ENCODE results near the gene MRTFB.
"Not testable (repeated sequence)": the region's sequence is repeated elsewhere in the genome, so short reads cannot be mapped to it uniquely, and the experiment has no call there.

The MRTFB gene, protein sequence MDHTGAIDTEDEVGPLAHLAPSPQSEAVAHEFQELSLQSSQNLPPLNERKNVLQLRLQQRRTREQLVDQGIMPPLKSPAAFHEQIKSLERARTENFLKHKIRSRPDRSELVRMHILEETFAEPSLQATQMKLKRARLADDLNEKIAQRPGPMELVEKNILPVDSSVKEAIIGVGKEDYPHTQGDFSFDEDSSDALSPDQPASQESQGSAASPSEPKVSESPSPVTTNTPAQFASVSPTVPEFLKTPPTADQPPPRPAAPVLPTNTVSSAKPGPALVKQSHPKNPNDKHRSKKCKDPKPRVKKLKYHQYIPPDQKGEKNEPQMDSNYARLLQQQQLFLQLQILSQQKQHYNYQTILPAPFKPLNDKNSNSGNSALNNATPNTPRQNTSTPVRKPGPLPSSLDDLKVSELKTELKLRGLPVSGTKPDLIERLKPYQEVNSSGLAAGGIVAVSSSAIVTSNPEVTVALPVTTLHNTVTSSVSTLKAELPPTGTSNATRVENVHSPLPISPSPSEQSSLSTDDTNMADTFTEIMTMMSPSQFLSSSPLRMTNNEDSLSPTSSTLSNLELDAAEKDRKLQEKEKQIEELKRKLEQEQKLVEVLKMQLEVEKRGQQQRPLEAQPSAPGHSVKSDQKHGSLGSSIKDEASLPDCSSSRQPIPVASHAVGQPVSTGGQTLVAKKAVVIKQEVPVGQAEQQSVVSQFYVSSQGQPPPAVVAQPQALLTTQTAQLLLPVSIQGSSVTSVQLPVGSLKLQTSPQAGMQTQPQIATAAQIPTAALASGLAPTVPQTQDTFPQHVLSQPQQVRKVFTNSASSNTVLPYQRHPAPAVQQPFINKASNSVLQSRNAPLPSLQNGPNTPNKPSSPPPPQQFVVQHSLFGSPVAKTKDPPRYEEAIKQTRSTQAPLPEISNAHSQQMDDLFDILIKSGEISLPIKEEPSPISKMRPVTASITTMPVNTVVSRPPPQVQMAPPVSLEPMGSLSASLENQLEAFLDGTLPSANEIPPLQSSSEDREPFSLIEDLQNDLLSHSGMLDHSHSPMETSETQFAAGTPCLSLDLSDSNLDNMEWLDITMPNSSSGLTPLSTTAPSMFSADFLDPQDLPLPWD

DNA sequence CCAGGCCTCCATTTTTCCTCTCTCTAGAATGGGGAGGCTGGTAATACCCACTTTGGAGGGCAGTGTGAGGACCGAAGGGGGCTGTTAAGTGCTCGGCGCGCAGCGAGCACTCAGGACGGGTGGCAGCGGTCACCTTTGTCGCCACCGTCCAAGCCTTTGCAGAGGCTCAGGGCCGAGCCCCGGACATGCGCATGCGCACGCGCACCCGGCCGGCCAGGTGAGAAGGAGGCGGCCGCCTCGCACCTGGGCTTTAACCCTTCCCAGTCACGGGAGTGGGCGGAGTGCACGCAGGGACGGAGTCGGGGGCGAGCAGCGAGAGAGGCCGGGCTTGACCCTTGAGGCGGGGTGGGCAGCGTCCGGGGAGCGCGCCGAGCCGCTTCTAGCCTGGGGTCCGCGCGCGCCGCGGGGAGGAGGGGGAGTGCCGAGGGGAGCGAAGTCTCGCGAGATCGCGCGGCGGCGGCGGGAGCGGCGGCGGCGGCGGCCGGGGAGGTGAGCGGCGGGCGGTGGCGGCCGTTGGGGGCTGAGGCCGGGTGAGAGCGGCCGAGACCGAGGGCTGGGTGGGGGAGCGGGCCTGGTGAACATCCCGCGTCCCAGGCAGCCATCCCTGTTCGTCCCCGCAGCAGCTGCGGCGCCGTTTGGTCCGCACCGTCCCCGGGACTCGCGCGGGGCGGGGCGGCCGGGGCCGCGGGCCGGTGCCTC, at the start of gene MRTFB:
Gene MRTFB, plus strand, starts transcription at position 443 of the 699 bp plus-strand sequence. CDS start 69,288 bp downstream, outside the sequence.
- FAIRE-seq (peak; percentile 56), DNase-seq (ENCODE audit: extremely low spot score, insufficient read length, low read depth) (peak; percentile 80)

DNA sequence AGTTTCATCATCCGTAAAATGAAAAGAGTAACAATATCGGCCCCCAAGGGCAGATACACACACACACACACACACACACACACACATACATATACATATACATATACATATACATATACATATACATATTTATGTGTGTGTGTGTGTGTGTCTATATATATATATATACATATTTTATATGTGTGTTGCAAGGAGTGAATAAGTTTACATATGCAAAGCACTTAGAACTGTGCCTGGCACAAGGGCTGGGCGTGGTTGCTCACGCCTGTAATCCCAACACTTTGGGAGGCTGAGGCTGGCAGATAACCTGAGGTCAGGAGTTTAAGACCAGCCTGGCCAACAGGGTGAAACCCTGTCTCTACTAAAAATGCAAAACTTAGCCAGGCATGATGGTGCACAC, 47.6 kb upstream of the MRTFB start:
- not testable (repeated sequence) for DNase-seq (ENCODE audit: extremely low spot score, insufficient read length, low read depth); FAIRE-seq

DNA sequence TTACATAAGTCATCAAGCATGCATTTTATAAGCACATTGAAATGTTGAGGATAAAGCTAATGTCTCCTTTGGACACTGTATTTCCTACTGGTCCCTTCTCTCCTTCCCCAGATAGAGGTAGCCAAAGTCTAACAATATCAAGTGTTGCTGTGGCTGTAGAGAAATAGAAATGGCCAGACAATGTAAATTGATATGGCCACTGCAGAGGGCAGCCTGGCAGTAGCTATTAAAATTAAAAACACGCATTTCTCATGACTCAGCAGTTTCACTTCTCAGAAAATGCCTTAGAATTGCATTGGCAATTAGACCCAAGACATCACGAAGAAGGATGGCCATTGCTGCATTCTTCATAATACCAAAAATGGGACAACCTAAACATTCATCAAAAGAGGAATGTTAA, 46.8 kb upstream of the MRTFB start:
- DNase-seq (ENCODE audit: extremely low spot score, insufficient read length, low read depth) (no peak), FAIRE-seq (no peak)

DNA sequence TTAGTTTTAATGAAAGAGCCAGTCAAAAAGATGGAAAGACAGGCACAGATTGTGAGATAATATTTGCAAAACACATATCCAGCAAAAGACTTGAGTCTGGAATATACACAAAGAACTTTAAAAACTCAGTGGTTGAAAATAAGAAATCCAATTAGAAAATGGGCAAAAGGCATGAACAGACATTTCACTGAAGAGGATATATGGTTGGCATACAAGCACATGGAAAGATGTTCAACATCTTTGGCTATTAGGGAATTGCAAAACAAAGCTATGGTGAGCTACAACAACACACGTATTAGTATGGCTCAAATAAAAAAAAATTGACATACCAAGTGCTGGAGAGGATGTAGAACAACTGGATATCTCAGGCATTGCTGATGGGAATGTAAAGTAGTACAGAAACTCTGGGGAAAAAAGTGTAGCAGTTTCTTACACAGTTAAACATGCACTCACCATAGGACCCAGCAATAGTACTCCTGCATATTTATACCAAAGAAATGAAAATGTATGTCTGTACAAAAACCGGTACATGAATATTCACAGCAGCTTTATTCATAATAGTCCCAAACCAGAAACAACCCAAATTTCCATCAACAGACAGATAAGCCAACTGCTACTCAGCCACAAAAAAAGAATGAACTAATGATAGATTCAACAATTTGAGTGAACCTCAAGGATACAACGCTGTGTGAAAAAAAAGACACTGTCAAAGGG, 44.4 kb upstream of the MRTFB start:
- no peak for FAIRE-seq
- DNase-seq (ENCODE audit: extremely low spot score, insufficient read length, low read depth) = no peak

DNA sequence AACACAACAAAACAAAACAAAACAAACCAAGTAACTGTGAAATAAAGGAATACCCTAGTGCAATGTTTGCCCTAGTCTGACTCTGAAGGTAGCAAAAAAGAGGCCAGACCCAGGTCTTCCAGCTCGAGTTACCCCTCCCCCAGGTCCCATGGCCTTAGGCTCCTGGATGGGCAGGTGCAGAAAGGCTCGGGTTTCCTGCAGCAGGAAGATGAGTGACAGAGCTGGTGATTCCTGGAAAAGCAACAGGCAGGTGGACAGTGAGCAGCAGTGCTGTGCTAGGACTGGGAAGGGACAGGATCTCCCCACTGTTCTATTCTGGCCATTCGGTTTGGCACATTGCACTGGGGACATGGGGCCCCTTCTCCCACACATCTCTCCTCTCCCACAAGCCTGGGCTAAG, 42.9 kb upstream of the MRTFB start:
- DNase-seq (ENCODE audit: extremely low spot score, insufficient read length, low read depth) = no peak
- no peak for FAIRE-seq

DNA sequence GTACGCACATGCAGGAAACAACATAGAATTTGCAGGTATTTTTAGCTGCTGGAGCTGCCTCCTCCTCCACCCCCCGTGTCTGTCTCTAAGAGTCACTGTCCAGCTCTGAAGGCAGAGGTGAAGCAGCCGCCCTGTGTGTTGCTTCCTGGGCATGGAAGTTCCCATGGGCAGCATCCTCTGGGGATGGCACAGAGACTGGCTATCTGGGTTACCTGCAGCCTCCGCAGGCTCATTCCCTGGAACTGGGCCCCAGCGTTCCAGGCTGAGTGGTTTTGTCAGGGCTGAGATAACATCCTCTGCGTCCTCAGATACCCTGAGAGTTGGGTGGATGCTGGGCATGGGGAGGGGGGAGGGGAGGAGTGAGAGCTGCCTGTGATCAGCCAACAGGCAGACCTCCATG, 41.5 kb upstream of the MRTFB start:
- DNase-seq (ENCODE audit: extremely low spot score, insufficient read length, low read depth) (no peak), FAIRE-seq (no peak)

DNA sequence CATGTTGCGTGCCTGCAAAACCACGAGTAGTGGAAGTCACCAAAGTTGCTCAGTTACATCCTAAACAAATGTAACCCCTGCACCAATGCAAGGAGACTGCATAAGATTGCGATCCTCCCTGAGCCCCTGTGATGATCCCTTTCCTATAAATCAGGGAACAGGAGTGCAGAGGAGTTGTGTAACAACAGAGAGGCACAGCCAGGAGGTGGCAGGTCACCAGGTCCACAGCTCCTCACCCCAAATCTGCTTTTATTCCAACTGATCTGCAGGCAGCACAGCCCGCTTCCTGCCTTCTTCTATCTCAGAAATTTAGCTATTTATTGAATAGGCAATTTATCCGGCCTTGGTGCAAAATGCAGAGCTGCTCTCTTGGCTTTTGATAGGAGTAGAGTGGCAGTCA, 36.0 kb upstream of the MRTFB start:
- FAIRE-seq = no peak
- DNase-seq (ENCODE audit: extremely low spot score, insufficient read length, low read depth) = no peak

DNA sequence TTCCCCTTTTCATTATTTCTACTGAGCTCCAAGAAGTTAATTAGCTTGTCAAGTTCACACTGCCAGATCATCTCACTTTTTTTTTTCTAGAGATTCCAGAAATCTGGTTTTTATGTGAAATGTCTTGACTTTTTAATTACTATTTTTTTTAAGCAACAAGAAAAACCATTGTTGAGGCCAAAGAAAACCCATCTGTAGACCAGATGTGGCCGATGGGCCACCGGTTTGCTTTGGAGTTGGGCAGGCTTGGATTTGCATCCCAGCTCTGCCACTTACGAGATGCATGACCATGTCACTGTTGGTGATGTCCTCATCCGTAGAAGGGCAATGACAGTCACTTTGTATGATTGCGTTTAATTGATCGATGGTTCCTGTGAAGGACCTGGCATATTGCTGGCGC, 34.2 kb upstream of the MRTFB start:
- FAIRE-seq (no peak), DNase-seq (ENCODE audit: extremely low spot score, insufficient read length, low read depth) (no peak)

DNA sequence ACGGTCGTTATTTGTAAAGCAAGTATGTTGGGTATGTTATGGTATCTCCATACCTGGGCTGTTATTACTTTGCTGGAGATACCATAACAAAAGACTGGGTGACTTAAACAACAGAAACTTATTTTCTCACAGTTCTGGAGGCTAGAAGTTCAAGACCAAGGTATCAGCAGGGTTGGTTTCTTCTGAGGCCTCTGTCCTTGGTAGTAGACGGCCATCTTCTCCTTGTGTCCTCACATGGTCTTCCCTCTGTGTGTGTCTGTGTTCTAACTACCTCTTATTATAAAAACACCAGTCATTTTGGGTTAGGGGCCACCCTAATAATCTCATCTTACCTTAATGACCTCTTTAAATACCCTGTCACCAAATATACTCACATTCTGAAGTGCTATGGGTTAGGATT, 33.2 kb upstream of the MRTFB start:
- DNase-seq (ENCODE audit: extremely low spot score, insufficient read length, low read depth) (no peak), FAIRE-seq (no peak)

DNA sequence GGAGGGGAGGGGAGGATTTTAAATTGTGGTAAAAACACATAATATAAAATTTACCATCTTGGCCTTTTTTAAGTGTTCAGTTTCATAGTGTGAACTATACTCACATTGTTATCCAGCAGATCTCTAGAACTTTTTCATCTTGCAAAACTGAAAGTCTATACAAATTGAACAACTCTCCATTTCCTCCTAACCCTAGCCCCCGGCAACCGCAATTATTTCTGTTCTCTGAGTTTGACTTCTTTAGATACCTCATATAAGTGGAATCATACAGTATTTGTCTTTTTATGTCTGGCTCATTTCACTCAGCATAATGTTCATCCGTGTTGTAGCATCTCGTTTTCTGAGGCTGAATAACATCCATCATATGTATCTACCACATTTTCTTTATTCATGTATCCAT, 30.0 kb upstream of the MRTFB start:
- DNase-seq (ENCODE audit: extremely low spot score, insufficient read length, low read depth) = no peak
- no peak for FAIRE-seq

DNA sequence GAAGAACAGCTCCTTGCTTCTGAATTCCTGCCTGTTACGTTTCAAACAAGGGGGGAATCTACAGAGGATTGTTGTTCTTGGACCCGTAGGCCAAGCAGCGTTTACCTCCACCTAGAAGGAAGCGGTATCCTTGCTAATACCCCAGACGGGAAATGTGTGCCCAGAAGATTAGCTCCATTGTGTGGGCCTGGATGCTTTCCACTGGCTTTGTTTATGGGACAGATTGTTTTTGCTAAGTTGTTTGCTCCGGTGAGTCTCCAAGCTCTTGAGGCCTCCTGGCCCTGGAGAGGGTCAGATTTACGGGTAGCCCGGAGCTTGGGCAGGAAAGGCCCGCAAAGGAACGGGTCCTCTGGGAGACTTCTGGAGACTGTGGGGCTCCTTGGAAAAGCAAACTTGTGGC, 28.4 kb upstream of the MRTFB start:
- no peak for FAIRE-seq
- no peak for DNase-seq (ENCODE audit: extremely low spot score, insufficient read length, low read depth)

DNA sequence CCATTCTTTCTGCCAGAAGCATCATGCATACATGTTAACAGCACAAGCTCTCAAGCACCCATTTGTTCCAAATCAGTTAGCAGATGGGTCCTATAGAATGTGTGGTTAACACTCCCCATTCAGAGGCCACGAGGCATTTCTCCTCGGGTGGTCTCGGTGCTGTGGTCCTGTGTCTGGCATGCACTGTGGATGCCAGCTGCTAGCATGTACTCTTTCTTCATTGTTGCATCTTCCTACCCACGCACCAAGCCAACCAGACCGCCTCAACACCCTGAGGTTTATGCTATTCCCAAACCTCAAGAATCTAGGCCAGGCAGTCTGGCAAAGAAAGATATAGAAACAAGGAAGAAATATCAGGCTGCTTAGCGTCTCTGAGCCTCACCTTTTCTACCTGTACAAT, 27.8 kb upstream of the MRTFB start:
- DNase-seq (ENCODE audit: extremely low spot score, insufficient read length, low read depth) (no peak), FAIRE-seq (no peak)

DNA sequence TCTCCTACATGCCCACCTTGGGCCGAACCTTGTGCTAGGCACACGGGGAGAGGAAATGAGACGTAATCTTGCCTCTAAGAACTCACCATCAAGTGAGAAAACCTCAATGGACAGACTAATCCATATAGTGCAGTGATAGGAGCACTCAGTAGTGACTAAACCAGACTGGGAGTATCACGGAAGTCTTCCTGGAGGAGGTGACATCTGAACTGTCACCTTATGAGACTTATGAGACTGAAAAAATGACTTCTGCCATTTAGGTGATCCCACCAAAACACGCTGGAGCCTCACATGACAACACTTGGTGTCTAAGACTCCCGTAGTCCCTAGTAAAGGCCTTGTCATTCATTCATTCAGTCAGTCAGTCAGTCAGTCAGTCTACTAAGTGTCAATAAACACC, 27.3 kb upstream of the MRTFB start:
- FAIRE-seq = no peak
- DNase-seq (ENCODE audit: extremely low spot score, insufficient read length, low read depth) = no peak

DNA sequence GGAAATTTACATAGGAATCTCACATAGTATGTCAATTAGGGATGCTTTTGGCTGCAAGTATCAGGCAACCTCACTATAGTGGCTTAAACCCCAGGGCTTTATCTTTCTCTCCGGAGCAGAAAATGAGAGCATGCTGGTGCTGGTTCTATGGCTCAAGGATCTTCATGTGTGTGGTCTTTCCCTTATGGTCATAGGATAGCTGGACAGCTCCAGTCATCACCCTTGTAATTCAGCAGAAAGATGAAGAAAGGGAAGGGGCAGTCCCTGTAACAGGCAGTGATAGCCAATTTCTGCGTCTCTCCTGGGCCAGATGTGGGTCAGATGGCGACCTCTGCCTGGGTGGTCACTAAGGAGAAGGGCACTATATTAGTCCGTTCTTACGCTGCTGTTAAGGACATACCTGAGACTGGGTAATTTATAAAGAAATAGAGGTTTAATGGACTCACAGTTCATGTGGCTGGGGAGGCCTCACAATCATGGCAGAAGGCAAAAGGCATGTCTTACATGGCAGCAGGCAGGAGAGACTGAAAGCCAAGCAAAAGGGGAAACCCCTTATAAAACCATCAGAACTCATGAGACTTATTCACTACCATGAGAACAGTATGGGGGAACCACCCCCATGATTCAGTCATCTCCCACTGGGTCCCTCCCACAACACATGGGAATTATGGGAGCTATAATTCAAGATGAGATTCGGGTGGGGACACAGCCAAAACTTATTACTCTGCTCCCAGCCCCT, 23.8 kb upstream of the MRTFB start:
- DNase-seq (ENCODE audit: extremely low spot score, insufficient read length, low read depth); FAIRE-seq: not testable (repeated sequence)

DNA sequence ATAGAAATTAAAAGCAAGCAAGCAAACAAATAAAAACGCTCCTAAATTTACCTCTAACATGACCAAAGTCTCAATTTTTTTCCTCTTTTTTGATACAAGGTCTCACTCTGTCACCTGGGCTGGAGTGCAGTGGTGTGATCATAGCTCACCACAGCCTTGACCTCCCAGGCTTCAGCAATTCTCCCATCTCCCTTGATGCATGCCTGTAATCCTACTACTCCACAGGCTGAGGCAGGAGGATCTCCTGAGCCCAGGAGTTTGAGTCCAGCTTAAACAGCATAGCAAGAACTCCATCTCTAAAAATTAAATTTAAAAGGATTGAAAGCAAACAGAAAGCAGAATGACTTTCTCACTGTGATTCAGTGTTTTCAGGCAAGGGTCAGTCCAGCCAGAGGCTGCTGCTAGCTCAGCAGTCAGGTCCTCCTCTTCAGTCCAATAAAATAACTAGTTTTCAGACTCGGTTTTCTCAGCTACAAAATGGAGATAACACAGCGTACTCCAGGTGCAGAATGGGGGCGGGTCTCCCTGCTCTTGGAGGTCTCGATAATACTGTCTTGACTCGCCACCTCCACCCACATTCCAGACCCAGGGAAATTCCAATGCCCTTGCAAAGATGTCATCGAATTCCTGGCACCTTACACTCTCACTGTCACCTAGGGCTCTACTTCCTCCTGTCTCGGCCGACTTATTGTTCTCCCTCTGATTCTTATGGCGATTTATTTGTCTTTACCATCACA, 20.7 kb upstream of the MRTFB start:
- no peak for DNase-seq (ENCODE audit: extremely low spot score, insufficient read length, low read depth)
- FAIRE-seq = no peak

DNA sequence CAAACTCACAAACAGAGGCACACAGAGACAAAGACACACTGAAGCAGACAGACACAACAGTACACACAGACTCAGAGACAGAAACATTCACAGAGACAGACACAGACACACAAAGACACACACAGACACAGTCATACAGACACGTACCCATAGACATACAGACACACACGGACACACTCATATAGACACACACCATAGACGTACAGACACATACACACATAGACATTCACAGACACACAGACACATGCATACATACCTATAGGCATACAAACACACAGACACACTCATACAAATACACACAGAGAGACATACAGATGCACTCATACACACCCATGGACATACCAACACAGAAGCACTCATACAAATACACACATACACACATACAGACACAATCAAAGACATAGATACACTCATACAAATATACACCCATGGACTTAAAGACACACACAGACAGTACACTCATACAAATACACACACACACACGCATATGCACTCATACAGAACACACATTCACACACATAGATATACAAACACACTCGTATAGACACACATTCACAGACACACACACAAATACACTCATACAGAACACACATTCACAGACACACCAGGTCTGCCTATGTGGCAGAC, 19.9 kb upstream of the MRTFB start:
- FAIRE-seq (no peak), DNase-seq (ENCODE audit: extremely low spot score, insufficient read length, low read depth) (no peak)

DNA sequence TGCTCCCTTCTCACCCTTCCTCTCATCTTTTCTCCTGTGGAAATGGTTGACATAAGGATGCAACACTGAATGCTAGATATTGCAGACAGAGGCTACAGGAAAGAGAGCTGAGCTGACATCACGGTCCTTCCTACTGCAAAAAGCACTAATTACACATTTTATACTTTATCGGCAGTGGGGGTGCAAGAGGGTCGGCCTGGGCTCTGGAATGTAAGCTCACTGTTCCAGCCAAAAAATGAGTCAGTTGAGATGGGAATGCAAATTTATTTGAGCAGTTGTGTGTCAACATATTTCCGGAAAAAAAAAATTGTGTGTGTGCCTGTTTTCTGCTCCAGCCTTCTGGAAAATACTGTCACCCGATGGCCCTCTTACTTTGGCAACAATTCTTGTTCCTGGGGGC, 14.1 kb upstream of the MRTFB start:
- DNase-seq (ENCODE audit: extremely low spot score, insufficient read length, low read depth) (no peak), FAIRE-seq (no peak)

DNA sequence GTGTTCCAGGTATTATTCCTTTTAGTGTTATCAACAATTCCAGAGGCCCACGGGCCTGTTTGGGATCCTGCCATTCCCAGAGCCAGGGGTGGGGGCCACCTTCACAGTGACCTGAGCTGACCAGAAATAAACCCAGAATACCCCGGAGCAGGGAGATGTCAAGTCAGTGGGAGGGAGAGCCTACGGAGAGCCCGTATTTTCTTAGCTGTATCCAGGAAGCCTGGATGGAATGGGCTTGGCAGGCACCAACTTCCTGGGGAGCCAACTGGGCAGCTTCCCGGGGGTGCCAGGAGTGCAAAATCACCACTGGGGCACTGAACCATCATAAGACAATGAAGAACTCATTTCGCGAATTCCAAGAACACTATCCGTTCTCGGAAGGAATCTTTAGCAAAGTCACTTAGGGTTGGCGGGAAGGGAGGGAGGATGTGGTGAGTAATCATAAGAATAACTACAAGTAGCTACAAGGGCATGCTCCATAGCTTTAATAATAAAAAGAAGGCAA, 13.2 kb upstream of the MRTFB start:
- DNase-seq (ENCODE audit: extremely low spot score, insufficient read length, low read depth) (no peak), FAIRE-seq (no peak)
